ENCODE results near the gene TPCN1.

TPCN1 gene

DNA sequence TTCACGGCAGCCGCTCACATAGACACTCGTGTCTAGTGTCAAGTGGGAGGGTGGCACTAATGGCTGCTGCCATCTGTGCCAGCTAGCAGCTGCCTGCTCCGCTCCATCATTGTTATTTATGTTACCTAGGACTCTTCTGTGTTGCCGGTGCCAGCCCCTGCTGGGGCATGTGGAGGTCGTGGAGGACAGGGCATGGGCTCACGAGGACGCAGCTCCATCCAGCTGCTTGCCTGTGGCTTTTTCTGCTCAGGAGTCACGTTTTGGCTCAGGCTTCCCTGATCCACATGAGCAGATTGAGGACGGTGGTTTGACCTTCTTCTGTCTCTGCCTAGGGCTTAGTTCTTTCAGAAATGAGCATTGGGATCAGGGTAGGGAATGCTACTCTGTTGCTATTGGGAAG is 31.2 kb downstream of the TPCN1 start:
- no peak for DNase-seq (ENCODE audit: low spot score)
- H3K27me3 ChIP-seq (ENCODE audit: control insufficient read depth in 3 of 3, insufficient read depth in 3 of 3, low read depth in 1 of 3, low read length in 3 of 3), result no peaks in the 10 kb centered on the region
- H3K4ac ChIP-seq (ENCODE audit: low read length), result no peak overlapping the region
- no peak overlapping the region for H4K91ac ChIP-seq (ENCODE audit: low read depth, low read length, poor library complexity)
- no peak overlapping the region for H3K9ac ChIP-seq (ENCODE audit: low read depth, low read length, poor library complexity)
- H2BK15ac ChIP-seq (ENCODE audit: low read length), result no peak overlapping the region
- no peak overlapping the region for H2BK120ac ChIP-seq (ENCODE audit: low read depth, low read length)
- no peak overlapping the region for H2AFZ ChIP-seq (ENCODE audit: low read length)
- no peak overlapping the region for H2BK12ac ChIP-seq (ENCODE audit: low read length)
- H3K14ac ChIP-seq (ENCODE audit: low read length), result no peak overlapping the region
- H2BK5ac ChIP-seq (ENCODE audit: low read length), result no peak overlapping the region
- H3K23ac ChIP-seq (ENCODE audit: low read depth, low read length, poor library complexity), result no peak overlapping the region
- H3K4me3 ChIP-seq (ENCODE audit: low read length in 2 of 2), result no peak overlapping the region
- H3K79me1 ChIP-seq (ENCODE audit: low read depth, low read length), result no peaks in the 10 kb centered on the region
- no CpG with 5 or more reads among the region's 10 CpGs for WGBS, 2 donors (ENCODE audit: extremely low coverage in 2 of 2, insufficient read length in 2 of 2, insufficient replicate concordance in 1 of 2)
- no peak overlapping the region for H4K8ac ChIP-seq (ENCODE audit: low read depth, low read length)
- H3K36me3 ChIP-seq (replicated peaks in 1 of 2; ENCODE audit: control insufficient read depth in 2 of 2, insufficient read depth in 2 of 2, low read length in 2 of 2), result no peaks in the 10 kb centered on the region
- H2AK5ac ChIP-seq (ENCODE audit: low read depth, low read length), result no peak overlapping the region
- peaks cover 0 to under 1% of the 10 kb centered on the region in 2 donors for H3K4me1 ChIP-seq (ENCODE audit: control insufficient read depth in 2 of 2, insufficient read depth in 1 of 2, low read depth in 1 of 2, low read length in 2 of 2)
- H3K9me3 ChIP-seq (replicated peaks in 1 of 2; ENCODE audit: control insufficient read depth in 2 of 2, insufficient read depth in 1 of 2, low read depth in 1 of 2, low read length in 2 of 2), result peaks cover 2 to 6% of the 10 kb centered on the region in 2 donors
- no peak overlapping the region for H3K4me2 ChIP-seq (ENCODE audit: insufficient read depth, low read length, poor library complexity, severe bottlenecking)
- no peak overlapping the region for H3K18ac ChIP-seq (ENCODE audit: low read length)
- H3K27ac ChIP-seq (replicated peaks; ENCODE audit: low read length), result no peak overlapping the region

GRCh38 chr12:113253532-113254285 is 32.4 kb downstream of the TPCN1 start:
- Histone ChIP-seq H3K4me2 (ENCODE audit: insufficient read depth, low read length, poor library complexity, severe bottlenecking) (no peak overlapping the region), H3K27me3 (ENCODE audit: control insufficient read depth in 3 of 3, insufficient read depth in 3 of 3, low read depth in 1 of 3, low read length in 3 of 3) (no peaks in the 10 kb centered on the region), H3K4me1 (ENCODE audit: control insufficient read depth in 2 of 2, insufficient read depth in 1 of 2, low read depth in 1 of 2, low read length in 2 of 2) (no peaks in the 10 kb centered on the region), H3K18ac (ENCODE audit: low read length) (no peak overlapping the region), H3K9ac (ENCODE audit: low read depth, low read length, poor library complexity) (no peak overlapping the region), H2BK15ac (ENCODE audit: low read length) (no peak overlapping the region), H3K23ac (ENCODE audit: low read depth, low read length, poor library complexity) (no peak overlapping the region), H2BK120ac (ENCODE audit: low read depth, low read length) (no peak overlapping the region), H3K27ac (replicated peaks; ENCODE audit: low read length) (no peak overlapping the region), H3K36me3 (replicated peaks in 1 of 2; ENCODE audit: control insufficient read depth in 2 of 2, insufficient read depth in 2 of 2, low read length in 2 of 2) (no peaks in the 10 kb centered on the region), H3K79me1 (ENCODE audit: low read depth, low read length) (no peaks in the 10 kb centered on the region), H3K14ac (ENCODE audit: low read length) (no peak overlapping the region), H2BK12ac (ENCODE audit: low read length) (no peak overlapping the region), H3K9me3 (replicated peaks in 1 of 2; ENCODE audit: control insufficient read depth in 2 of 2, insufficient read depth in 1 of 2, low read depth in 1 of 2, low read length in 2 of 2) (peaks cover 2 to 6% of the 10 kb centered on the region in 2 donors), H3K4me3 (ENCODE audit: low read length in 2 of 2) (no peak overlapping the region), H4K8ac (ENCODE audit: low read depth, low read length) (no peak overlapping the region), H4K91ac (ENCODE audit: low read depth, low read length, poor library complexity) (no peak overlapping the region), H2BK5ac (ENCODE audit: low read length) (no peak overlapping the region), H2AK5ac (ENCODE audit: low read depth, low read length) (no peak overlapping the region), H2AFZ (ENCODE audit: low read length) (no peak overlapping the region), H3K4ac (ENCODE audit: low read length) (no peak overlapping the region)
- no peak for DNase-seq (ENCODE audit: low spot score)
- no CpG with 5 or more reads among the region's 5 CpGs for WGBS, 2 donors (ENCODE audit: extremely low coverage in 2 of 2, insufficient read length in 2 of 2, insufficient replicate concordance in 1 of 2)

GRCh38 chr12:113254298-113254697 is 33.0 kb downstream of the TPCN1 start:
- Histone ChIP-seq H3K23ac (ENCODE audit: low read depth, low read length, poor library complexity) (no peak overlapping the region), H3K18ac (ENCODE audit: low read length) (no peak overlapping the region), H2BK12ac (ENCODE audit: low read length) (no peak overlapping the region), H3K36me3 (replicated peaks in 1 of 2; ENCODE audit: control insufficient read depth in 2 of 2, insufficient read depth in 2 of 2, low read length in 2 of 2) (no peaks in the 10 kb centered on the region), H3K79me1 (ENCODE audit: low read depth, low read length) (no peaks in the 10 kb centered on the region), H3K9ac (ENCODE audit: low read depth, low read length, poor library complexity) (no peak overlapping the region), H3K4me1 (ENCODE audit: control insufficient read depth in 2 of 2, insufficient read depth in 1 of 2, low read depth in 1 of 2, low read length in 2 of 2) (no peaks in the 10 kb centered on the region), H3K4me2 (ENCODE audit: insufficient read depth, low read length, poor library complexity, severe bottlenecking) (no peak overlapping the region), H3K27me3 (ENCODE audit: control insufficient read depth in 3 of 3, insufficient read depth in 3 of 3, low read depth in 1 of 3, low read length in 3 of 3) (no peaks in the 10 kb centered on the region), H4K91ac (ENCODE audit: low read depth, low read length, poor library complexity) (no peak overlapping the region), H2BK5ac (ENCODE audit: low read length) (no peak overlapping the region), H2AK5ac (ENCODE audit: low read depth, low read length) (no peak overlapping the region), H2BK120ac (ENCODE audit: low read depth, low read length) (no peak overlapping the region), H3K27ac (replicated peaks; ENCODE audit: low read length) (no peak overlapping the region), H3K4ac (ENCODE audit: low read length) (no peak overlapping the region), H4K8ac (ENCODE audit: low read depth, low read length) (no peak overlapping the region), H3K4me3 (ENCODE audit: low read length in 2 of 2) (no peak overlapping the region), H3K14ac (ENCODE audit: low read length) (no peak overlapping the region), H2BK15ac (ENCODE audit: low read length) (no peak overlapping the region), H2AFZ (ENCODE audit: low read length) (no peak overlapping the region), H3K9me3 (replicated peaks in 1 of 2; ENCODE audit: control insufficient read depth in 2 of 2, insufficient read depth in 1 of 2, low read depth in 1 of 2, low read length in 2 of 2) (peaks cover 2 to 6% of the 10 kb centered on the region in 2 donors)
- no CpG with 5 or more reads among the region's 4 CpGs for WGBS, 2 donors (ENCODE audit: extremely low coverage in 2 of 2, insufficient read length in 2 of 2, insufficient replicate concordance in 1 of 2)
- no peak for DNase-seq (ENCODE audit: low spot score)

GRCh38 chr12:113257564-113257963 is 36.3 kb downstream of the TPCN1 start:
- Histone ChIP-seq H3K14ac (ENCODE audit: low read length) (no peak overlapping the region), H3K4me3 (ENCODE audit: low read length in 2 of 2) (no peak overlapping the region), H3K36me3 (replicated peaks in 1 of 2; ENCODE audit: control insufficient read depth in 2 of 2, insufficient read depth in 2 of 2, low read length in 2 of 2) (no peaks in the 10 kb centered on the region), H4K8ac (ENCODE audit: low read depth, low read length) (no peak overlapping the region), H3K27ac (replicated peaks; ENCODE audit: low read length) (no peak overlapping the region), H3K4ac (ENCODE audit: low read length) (no peak overlapping the region), H4K91ac (ENCODE audit: low read depth, low read length, poor library complexity) (no peak overlapping the region), H3K4me2 (ENCODE audit: insufficient read depth, low read length, poor library complexity, severe bottlenecking) (no peak overlapping the region), H3K4me1 (ENCODE audit: control insufficient read depth in 2 of 2, insufficient read depth in 1 of 2, low read depth in 1 of 2, low read length in 2 of 2) (peaks cover 2% of the 10 kb centered on the region in 2 donors), H3K79me1 (ENCODE audit: low read depth, low read length) (no peaks in the 10 kb centered on the region), H2BK5ac (ENCODE audit: low read length) (no peak overlapping the region), H3K27me3 (ENCODE audit: control insufficient read depth in 3 of 3, insufficient read depth in 3 of 3, low read depth in 1 of 3, low read length in 3 of 3) (no peaks in the 10 kb centered on the region), H2BK12ac (ENCODE audit: low read length) (no peak overlapping the region), H3K9me3 (replicated peaks in 1 of 2; ENCODE audit: control insufficient read depth in 2 of 2, insufficient read depth in 1 of 2, low read depth in 1 of 2, low read length in 2 of 2) (peaks cover 2 to 6% of the 10 kb centered on the region in 2 donors), H2BK120ac (ENCODE audit: low read depth, low read length) (no peak overlapping the region), H2BK15ac (ENCODE audit: low read length) (no peak overlapping the region), H3K23ac (ENCODE audit: low read depth, low read length, poor library complexity) (no peak overlapping the region), H3K18ac (ENCODE audit: low read length) (no peak overlapping the region), H3K9ac (ENCODE audit: low read depth, low read length, poor library complexity) (no peak overlapping the region), H2AFZ (ENCODE audit: low read length) (no peak overlapping the region), H2AK5ac (ENCODE audit: low read depth, low read length) (no peak overlapping the region)
- DNase-seq (ENCODE audit: low spot score), result no peak
